Urinary bladder (tissue), 4 donors: ENCODE measurements around the gene SVBP. TPM values are rescaled to one million over a fixed set of nuclear protein-coding genes. Genes with fewer than 3 reads are reported as not detected.
"Not testable (repeated sequence)": the region's sequence is repeated elsewhere in the genome, so short reads cannot be mapped to it uniquely, and the experiment has no call there.

Source experiments
- DNase-seq: peaks from one replicate; pipeline ENCODE4 v3.0.0-alpha.2; 2015; ENCODE audit errors: extremely low spot score
- H3K27ac ChIP-seq: one replicate; pipeline ENCODE4 v1.5.1; 2013; ENCODE audit warnings: low read depth, mild to moderate bottlenecking, moderate library complexity
- H3K36me3 ChIP-seq: one replicate; pipeline ENCODE4 v1.6.1; 2013; ENCODE audit warnings: mild to moderate bottlenecking, moderate library complexity; ENCODE audit not compliant: insufficient read depth
- H3K4me1 ChIP-seq: one replicate; pipeline ENCODE4 v1.6.1; 2013; ENCODE audit warnings: mild to moderate bottlenecking, moderate library complexity; ENCODE audit not compliant: insufficient read depth
- H3K4me3 ChIP-seq: one replicate; pipeline ENCODE4 v1.5.1; 2013; ENCODE audit warnings: low read depth, low read length
- WGBS: extraction: QIAGEN DNeasy Blood & Tissue Kit; methylation state at CpG from one replicate; pipeline ENCODE4 v1.1.7; 2013; 5-methylcytosine and 5-hydroxymethylcytosine counted together
- polyA plus RNA-seq: library from polyadenylated mRNA; stranded (reverse); fragments of 200-250 nt; gene quantifications from one replicate; pipeline ENCODE4 v1.2.3, GENCODE V29; 2013
- total RNA-seq: library from RNA; depleted of rRNA; stranded (reverse); fragments of >200 nt; gene quantifications from one replicate; pipeline ENCODE4 v1.2.3, GENCODE V29; 2014
- donor health status: healthy with polysubstance abuse.
- donor health status: healthy.

The SVBP gene, protein sequence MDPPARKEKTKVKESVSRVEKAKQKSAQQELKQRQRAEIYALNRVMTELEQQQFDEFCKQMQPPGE
- 30.8 TPM for total RNA-seq
- polyA plus RNA-seq = 35.5 TPM

DNA sequence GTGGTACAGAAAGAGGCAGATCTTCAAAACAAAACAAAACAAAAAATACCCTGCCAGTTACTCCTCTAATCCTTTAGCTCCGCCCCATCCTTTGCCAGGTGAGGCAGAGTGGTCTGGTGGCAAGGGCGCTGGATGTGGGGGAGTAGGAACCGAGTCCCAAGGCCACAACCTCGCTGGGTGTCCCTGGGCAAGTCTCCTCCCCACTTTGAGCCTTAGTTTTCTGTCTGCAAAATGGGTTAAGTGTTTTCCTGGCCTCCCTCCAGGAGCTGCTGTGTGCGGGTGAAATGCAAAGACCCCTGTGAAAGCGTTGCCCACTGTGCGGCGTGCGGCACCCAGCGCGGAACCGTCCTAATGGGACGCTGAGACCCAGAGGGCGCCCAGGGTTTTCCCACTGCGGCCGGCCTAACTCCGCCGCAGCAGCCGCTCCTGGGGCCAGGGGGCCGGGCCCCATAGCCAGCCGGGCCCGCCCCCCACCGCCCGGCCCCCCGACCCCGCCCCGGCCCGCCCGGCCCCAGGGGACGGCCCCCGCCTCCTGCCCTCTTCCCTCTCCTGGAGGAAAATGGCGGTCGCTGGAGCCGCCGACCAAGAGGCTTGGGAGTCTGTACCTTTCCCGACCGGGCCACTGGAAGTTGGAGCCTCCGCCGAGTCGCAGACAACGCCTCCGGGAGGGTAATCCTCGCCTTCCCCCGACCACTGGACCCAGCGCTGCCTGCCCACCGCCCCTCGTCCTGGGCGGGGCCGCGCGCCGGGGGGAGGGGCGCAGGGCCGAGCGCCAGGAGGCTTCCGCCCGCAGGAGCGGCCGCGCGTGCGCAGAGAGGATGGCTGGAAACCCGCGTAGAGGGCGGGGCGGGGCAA lies at the start of gene SVBP, which contains the start of gene ERMAP:
Gene SVBP, minus strand, starts transcription at position 813 of the 855 bp plus-strand sequence. CDS start 853 bp downstream, outside the sequence.
Gene ERMAP, plus strand, starts transcription at position 538 of the 855 bp plus-strand sequence. CDS start 13,327 bp downstream, outside the sequence.
- under 1% methylated on average over 66 of the region's 66 CpGs for WGBS
- no peaks in the 10 kb centered on the region for H3K4me1 ChIP-seq
- peak within 1 kb of the TSS; percentile 69 for H3K4me3 ChIP-seq
- no peaks in the 10 kb centered on the region for H3K36me3 ChIP-seq
- H3K27ac ChIP-seq = peak within 1 kb of the TSS; percentile 100
- peak; percentile 78 for DNase-seq

GRCh38 chr1:42866549-42866948 lies 49.4 kb upstream of the SVBP start:
- 82% methylated on average over 5 of the region's 5 CpGs for whole genome bisulfite sequencing
- no peak overlapping the region for H3K27ac ChIP-seq
- H3K4me3 ChIP-seq = no peak overlapping the region
- no peaks in the 10 kb centered on the region for H3K4me1 ChIP-seq
- H3K36me3 ChIP-seq = no peaks in the 10 kb centered on the region
- no peak for DNase-seq

DNA sequence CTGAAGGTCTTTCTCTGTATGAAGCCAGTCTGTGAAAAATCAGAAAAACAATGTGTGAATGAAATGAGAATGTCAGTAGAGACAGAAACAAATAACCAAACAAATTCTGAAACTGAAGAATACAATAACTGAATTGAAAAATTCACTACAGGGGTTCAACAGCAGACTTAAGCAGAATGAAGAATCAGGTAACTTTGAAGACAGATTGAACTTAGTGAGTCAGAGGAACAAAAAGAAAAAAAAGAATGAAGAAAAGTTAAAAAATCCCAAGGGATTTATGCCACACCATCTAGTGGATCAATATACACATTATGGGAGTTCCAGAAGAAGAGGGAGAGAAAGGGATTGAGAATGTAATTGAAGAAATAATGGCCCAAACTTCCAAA lies 43.8 kb upstream of the SVBP start:
- no peak overlapping the region for H3K4me3 ChIP-seq
- H3K27ac ChIP-seq = no peak overlapping the region
- no peak for DNase-seq
- H3K36me3 ChIP-seq = no peaks in the 10 kb centered on the region
- no peaks in the 10 kb centered on the region for H3K4me1 ChIP-seq

GRCh38 chr1:42860339-42861013 lies 43.3 kb upstream of the SVBP start:
- H3K4me1 ChIP-seq = no peaks in the 10 kb centered on the region
- no peaks in the 10 kb centered on the region for H3K36me3 ChIP-seq
- H3K27ac ChIP-seq = no peak overlapping the region
- no peak overlapping the region for H3K4me3 ChIP-seq
- WGBS = 71% methylated on average over 4 of the region's 4 CpGs
- no peak for DNase-seq

- 85% methylated on average over 5 of the region's 5 CpGs for WGBS
- not testable (repeated sequence) for DNase-seq, H3K4me1 ChIP-seq, H3K36me3 ChIP-seq, H3K4me3 ChIP-seq, H3K27ac ChIP-seq
These were observed 42.2 kb upstream of the SVBP start for GRCh38 chr1:42859366-42859765.

GRCh38 chr1:42856554-42856953 lies 39.4 kb upstream of the SVBP start:
- H3K36me3 ChIP-seq, H3K4me1 ChIP-seq, H3K4me3 ChIP-seq, DNase-seq, H3K27ac ChIP-seq: not testable (repeated sequence)
- WGBS = 86% methylated on average over 3 of the region's 3 CpGs

DNA sequence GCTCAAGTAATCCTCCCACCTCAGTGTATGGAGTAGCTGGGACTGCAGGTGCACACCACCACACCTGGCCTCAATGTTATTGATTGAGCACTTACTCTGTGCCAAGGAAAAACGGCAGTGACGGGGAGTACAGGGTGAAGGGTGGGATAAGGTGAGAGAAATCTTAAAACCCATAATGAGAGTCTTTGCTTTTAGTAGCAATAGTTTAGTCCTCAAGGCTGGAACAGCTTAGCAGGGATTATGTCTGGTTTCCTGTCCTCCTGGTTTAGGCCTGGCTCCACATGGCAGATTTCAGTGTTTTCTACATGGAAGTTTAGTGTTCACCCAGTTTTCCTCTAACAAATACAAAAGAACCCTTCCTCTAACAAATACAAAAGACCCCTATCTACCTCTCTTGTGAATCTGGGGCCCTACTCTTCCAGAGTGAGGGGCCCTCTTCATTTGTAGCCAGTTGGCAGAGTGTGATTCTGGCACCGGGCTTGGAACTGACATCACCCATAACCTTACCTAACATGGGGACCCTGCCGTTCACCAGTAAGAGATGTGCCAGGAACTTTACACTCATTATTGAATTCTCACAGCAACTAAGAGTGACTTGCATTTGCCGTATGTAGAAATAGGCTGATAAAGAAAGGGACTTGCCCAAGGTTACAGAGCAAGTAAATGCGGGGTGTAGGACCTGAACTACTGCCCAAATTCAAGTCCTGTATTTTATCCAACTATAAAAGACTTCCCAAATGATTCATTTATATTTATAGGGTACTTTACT lies 36.1 kb upstream of the SVBP start:
- DNase-seq = no peak
- H3K36me3 ChIP-seq = peaks cover 3% of the 10 kb centered on the region
- 62% methylated on average over 6 of the region's 6 CpGs for WGBS
- no peaks in the 10 kb centered on the region for H3K4me1 ChIP-seq
- H3K4me3 ChIP-seq = no peak overlapping the region
- no peak overlapping the region for H3K27ac ChIP-seq

DNA sequence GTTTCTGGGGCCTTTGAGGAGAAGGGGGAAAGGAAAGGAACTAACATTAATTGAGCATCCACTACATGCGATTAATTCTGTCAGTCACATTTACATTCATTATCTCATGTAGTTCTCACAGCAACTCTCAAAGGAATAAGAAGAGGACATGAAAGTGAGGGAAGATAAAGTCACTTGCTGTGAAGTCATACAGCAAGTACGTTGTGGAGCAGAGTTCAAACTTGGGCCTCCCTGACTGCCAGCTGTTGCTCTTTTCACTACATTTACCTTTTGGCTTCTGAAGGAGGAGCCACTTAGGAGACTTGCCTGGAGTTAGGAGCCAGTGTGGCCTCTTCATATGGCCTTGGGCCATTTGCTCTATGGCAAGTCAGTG lies 35.4 kb upstream of the SVBP start:
- Histone ChIP-seq H3K4me1 (no peaks in the 10 kb centered on the region), H3K36me3 (peaks cover 3% of the 10 kb centered on the region), H3K27ac (no peak overlapping the region), H3K4me3 (no peak overlapping the region)
- no peak for DNase-seq
- 62% methylated on average over 2 of the region's 2 CpGs for WGBS

DNA sequence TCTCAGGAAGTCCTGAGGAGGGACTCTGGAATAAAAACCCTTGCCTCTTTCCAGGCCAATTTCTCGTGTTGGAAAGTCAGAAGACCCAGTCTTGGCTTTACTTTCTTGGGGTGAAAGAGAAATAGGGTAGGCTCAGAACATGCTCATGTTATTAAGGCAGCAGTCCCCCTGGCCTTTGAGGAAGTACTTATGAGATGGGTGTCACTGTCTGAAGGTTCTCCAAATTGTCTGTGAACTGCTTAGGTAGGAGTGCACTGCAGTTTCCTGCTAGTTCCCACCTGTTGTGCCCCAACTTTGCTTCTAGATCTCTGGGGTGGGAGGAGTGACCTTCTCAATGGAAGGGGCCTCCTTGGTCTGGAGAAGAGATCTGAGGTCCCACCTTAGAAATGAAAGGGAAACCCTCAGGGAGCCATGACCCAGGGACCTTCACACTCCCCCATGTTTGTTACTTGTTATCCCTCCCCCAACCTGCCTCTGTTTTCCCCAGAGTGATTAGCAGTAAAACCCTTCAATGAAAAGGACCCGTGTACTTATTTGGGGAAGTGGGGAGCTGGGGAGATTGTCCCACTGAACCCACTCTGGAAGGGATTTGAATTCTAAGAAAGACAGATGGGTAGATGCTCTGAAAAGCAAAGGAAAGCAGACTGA lies 34.9 kb upstream of the SVBP start:
- Histone ChIP-seq H3K36me3 (peaks cover 3% of the 10 kb centered on the region), H3K27ac (no peak overlapping the region), H3K4me3 (no peak overlapping the region), H3K4me1 (peaks cover 2% of the 10 kb centered on the region)
- 91% methylated on average over 2 of the region's 2 CpGs for WGBS
- no peak for DNase-seq

- no peak for DNase-seq
- Histone ChIP-seq H3K4me1 (peaks cover 2% of the 10 kb centered on the region), H3K4me3 (no peak overlapping the region), H3K27ac (no peak overlapping the region), H3K36me3 (peaks cover 3% of the 10 kb centered on the region)
- whole genome bisulfite sequencing = 98% methylated on average over 15 of the region's 15 CpGs
These were observed 34.2 kb upstream of the SVBP start for GRCh38 chr1:42851420-42851819.

GRCh38 chr1:42849944-42850343 lies 32.7 kb upstream of the SVBP start:
- DNase-seq = no peak
- Histone ChIP-seq H3K36me3 (peaks cover 3% of the 10 kb centered on the region), H3K27ac (no peak overlapping the region), H3K4me3 (no peak overlapping the region), H3K4me1 (peaks cover 2% of the 10 kb centered on the region)
- WGBS = 96% methylated on average over 5 of the region's 5 CpGs

- WGBS = 96% methylated on average over 2 of the region's 2 CpGs
- Histone ChIP-seq H3K36me3 (peaks cover 3% of the 10 kb centered on the region), H3K27ac (no peak overlapping the region), H3K4me1 (peaks cover 2% of the 10 kb centered on the region), H3K4me3 (no peak overlapping the region)
- DNase-seq = no peak
These were observed 31.8 kb upstream of the SVBP start for GRCh38 chr1:42848823-42849537.
